ENCODE results near the gene CLEC20A.

CLEC20A gene

GRCh38 chr1:178536329-178536728 is 39.6 kb upstream of the CLEC20A start:
- no peak overlapping the region for H3K9ac ChIP-seq (ENCODE audit: low read depth, low read length, poor library complexity, severe bottlenecking)
- no peak overlapping the region for H3K4me2 ChIP-seq (ENCODE audit: low read depth, low read length, poor library complexity, severe bottlenecking)
- no peaks in the 10 kb centered on the region for H4K20me1 ChIP-seq (ENCODE audit: insufficient read depth, low read length, poor library complexity, severe bottlenecking)
- no peaks in the 10 kb centered on the region for H3F3A ChIP-seq (ENCODE audit: low read depth)
- H3K4me3 ChIP-seq (ENCODE audit: low read length, poor library complexity, severe bottlenecking), result no peak overlapping the region
- H3K36me3 ChIP-seq (ENCODE audit: insufficient read depth, low read length), result no peaks in the 10 kb centered on the region
- H3K9me3 ChIP-seq (ENCODE audit: insufficient read depth, low read depth, low read length), result no peaks in the 10 kb centered on the region
- H2AFZ ChIP-seq (ENCODE audit: low read length), result no peak overlapping the region
- TF ChIP-seq, protein P1, sequence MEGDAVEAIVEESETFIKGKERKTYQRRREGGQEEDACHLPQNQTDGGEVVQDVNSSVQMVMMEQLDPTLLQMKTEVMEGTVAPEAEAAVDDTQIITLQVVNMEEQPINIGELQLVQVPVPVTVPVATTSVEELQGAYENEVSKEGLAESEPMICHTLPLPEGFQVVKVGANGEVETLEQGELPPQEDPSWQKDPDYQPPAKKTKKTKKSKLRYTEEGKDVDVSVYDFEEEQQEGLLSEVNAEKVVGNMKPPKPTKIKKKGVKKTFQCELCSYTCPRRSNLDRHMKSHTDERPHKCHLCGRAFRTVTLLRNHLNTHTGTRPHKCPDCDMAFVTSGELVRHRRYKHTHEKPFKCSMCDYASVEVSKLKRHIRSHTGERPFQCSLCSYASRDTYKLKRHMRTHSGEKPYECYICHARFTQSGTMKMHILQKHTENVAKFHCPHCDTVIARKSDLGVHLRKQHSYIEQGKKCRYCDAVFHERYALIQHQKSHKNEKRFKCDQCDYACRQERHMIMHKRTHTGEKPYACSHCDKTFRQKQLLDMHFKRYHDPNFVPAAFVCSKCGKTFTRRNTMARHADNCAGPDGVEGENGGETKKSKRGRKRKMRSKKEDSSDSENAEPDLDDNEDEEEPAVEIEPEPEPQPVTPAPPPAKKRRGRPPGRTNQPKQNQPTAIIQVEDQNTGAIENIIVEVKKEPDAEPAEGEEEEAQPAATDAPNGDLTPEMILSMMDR (conservative IDR thresholded peaks at IDR 0.05; ENCODE audit: low read length), result no peak
- TF ChIP-seq EZH2phosphoT487 (IDR thresholded peaks at IDR 0.05; ENCODE audit: borderline replicate concordance), result no peak
- H3K9me2 ChIP-seq (replicated peaks; ENCODE audit: low read depth, low read length), result no peaks in the 10 kb centered on the region
- no peaks in the 10 kb centered on the region for H3K27me3 ChIP-seq (ENCODE audit: insufficient read depth, low read length, poor library complexity, severe bottlenecking)
- no peaks in the 10 kb centered on the region for H3K79me2 ChIP-seq (ENCODE audit: insufficient read depth, low read length)
- no peaks in the 10 kb centered on the region for H3K4me1 ChIP-seq (ENCODE audit: insufficient read depth, low read length, poor library complexity, severe bottlenecking)

GRCh38 chr1:178534137-178534868 is 37.5 kb upstream of the CLEC20A start:
- H3K4me2 ChIP-seq (ENCODE audit: low read depth, low read length, poor library complexity, severe bottlenecking), result no peak overlapping the region
- H3K9ac ChIP-seq (ENCODE audit: low read depth, low read length, poor library complexity, severe bottlenecking), result no peak overlapping the region
- H3K79me2 ChIP-seq (ENCODE audit: insufficient read depth, low read length), result no peaks in the 10 kb centered on the region
- H2AFZ ChIP-seq (ENCODE audit: low read length), result no peak overlapping the region; the same call in 1 of the 2 replicates
- no peaks in the 10 kb centered on the region for H4K20me1 ChIP-seq (ENCODE audit: insufficient read depth, low read length, poor library complexity, severe bottlenecking)
- H3K9me3 ChIP-seq (ENCODE audit: insufficient read depth, low read depth, low read length), result no peaks in the 10 kb centered on the region
- H3F3A ChIP-seq (ENCODE audit: low read depth), result no peaks in the 10 kb centered on the region
- H3K4me1 ChIP-seq (ENCODE audit: insufficient read depth, low read length, poor library complexity, severe bottlenecking), result no peaks in the 10 kb centered on the region
- H3K4me3 ChIP-seq (ENCODE audit: low read length, poor library complexity, severe bottlenecking), result no peak overlapping the region
- H3K36me3 ChIP-seq (ENCODE audit: insufficient read depth, low read length), result no peaks in the 10 kb centered on the region
- no peaks in the 10 kb centered on the region for H3K27me3 ChIP-seq (ENCODE audit: insufficient read depth, low read length, poor library complexity, severe bottlenecking)
- TF ChIP-seq EZH2phosphoT487 (IDR thresholded peaks at IDR 0.05; ENCODE audit: borderline replicate concordance), result no peak
- TF ChIP-seq, protein P1 (conservative IDR thresholded peaks at IDR 0.05; ENCODE audit: low read length), result no peak
- H3K9me2 ChIP-seq (replicated peaks; ENCODE audit: low read depth, low read length), result no peaks in the 10 kb centered on the region

- Histone ChIP-seq H4K20me1 (ENCODE audit: insufficient read depth, low read length, poor library complexity, severe bottlenecking) (no peaks in the 10 kb centered on the region), H3K4me1 (ENCODE audit: insufficient read depth, low read length, poor library complexity, severe bottlenecking) (no peaks in the 10 kb centered on the region), H3K4me3 (ENCODE audit: low read length, poor library complexity, severe bottlenecking) (no peak overlapping the region), H2AFZ (ENCODE audit: low read length) (no peak overlapping the region), H3K79me2 (ENCODE audit: insufficient read depth, low read length) (no peaks in the 10 kb centered on the region), H3K9me2 (replicated peaks; ENCODE audit: low read depth, low read length) (no peaks in the 10 kb centered on the region), H3K9me3 (ENCODE audit: insufficient read depth, low read depth, low read length) (no peaks in the 10 kb centered on the region), H3F3A (ENCODE audit: low read depth) (no peaks in the 10 kb centered on the region), H3K27me3 (ENCODE audit: insufficient read depth, low read length, poor library complexity, severe bottlenecking) (no peaks in the 10 kb centered on the region), H3K4me2 (ENCODE audit: low read depth, low read length, poor library complexity, severe bottlenecking) (no peak overlapping the region), H3K9ac (ENCODE audit: low read depth, low read length, poor library complexity, severe bottlenecking) (no peak overlapping the region), H3K36me3 (ENCODE audit: insufficient read depth, low read length) (no peaks in the 10 kb centered on the region)
- no peak for TF ChIP-seq EZH2phosphoT487 (IDR thresholded peaks at IDR 0.05; ENCODE audit: borderline replicate concordance)
- TF ChIP-seq, protein P1 (conservative IDR thresholded peaks at IDR 0.05; ENCODE audit: low read length), result no peak
Observed at GRCh38 chr1:178533121-178533946, 36.6 kb upstream of the CLEC20A start.
